Measurements from ENCODE around the gene CDH5. TPM values are rescaled to one million over a fixed set of nuclear protein-coding genes. Genes with fewer than 3 reads are reported as not detected.

Gene CDH5
- total RNA-seq, 1 donor from 2014 or later: not detected

- Mint-ChIP-seq H3K36me3 (no peaks in the 10 kb centered on the region), H3K27me3 (ENCODE audit: insufficient read depth, low read depth) (peaks cover 8% of the 10 kb centered on the region), H3K9me3 (no peaks in the 10 kb centered on the region), H3K4me1 (peaks cover 15% of the 10 kb centered on the region), H3K4me3 (no peak overlapping the region), H3K27ac (no peak overlapping the region)
- Histone ChIP-seq H3K9ac (no peak overlapping the region), H3K36me3 (no peaks in the 10 kb centered on the region), H3K9me3 (ENCODE audit: low read depth) (no peaks in the 10 kb centered on the region), H3K27ac (no peak overlapping the region), H3K4me3 (no peak overlapping the region), H3K4me2 (no peak overlapping the region), H4K20me1 (ENCODE audit: low read depth) (no peaks in the 10 kb centered on the region), H3F3A (ENCODE audit: low read depth) (no peaks in the 10 kb centered on the region), H3K4me1 (no peaks in the 10 kb centered on the region), H3K79me2 (ENCODE audit: low read depth) (no peaks in the 10 kb centered on the region), H2AFZ (replicated peaks) (no peak overlapping the region), H3K27me3 (no peaks in the 10 kb centered on the region)
- DNase-seq (ENCODE audit: low spot score): no peak
- TF ChIP-seq CTCF (IDR thresholded peaks at IDR 0.05): no peak
- no peak for TF ChIP-seq EZH2 (IDR thresholded peaks at IDR 0.05)
- TF ChIP-seq EZH2phosphoT487 (IDR thresholded peaks at IDR 0.05): no peak
Observed at GRCh38 chr16:66322174-66322573, 44.3 kb upstream of the CDH5 start.

- H2AFZ ChIP-seq (replicated peaks): no peak overlapping the region
- no peak overlapping the region for H3K4me3 Mint-ChIP-seq
- peaks cover 4% of the 10 kb centered on the region for H3K27me3 Mint-ChIP-seq (ENCODE audit: insufficient read depth, low read depth)
- H3K27ac Mint-ChIP-seq: no peak overlapping the region
- no peak overlapping the region for H3K9ac ChIP-seq
- no peaks in the 10 kb centered on the region for H3K79me2 ChIP-seq (ENCODE audit: low read depth)
- no peaks in the 10 kb centered on the region for H3K9me3 ChIP-seq (ENCODE audit: low read depth)
- no peaks in the 10 kb centered on the region for H3K36me3 ChIP-seq
- H3K4me3 ChIP-seq: no peak overlapping the region
- no peaks in the 10 kb centered on the region for H3K4me1 ChIP-seq
- TF ChIP-seq CTCF (IDR thresholded peaks at IDR 0.05) (peak; percentile 47), EZH2 (IDR thresholded peaks at IDR 0.05) (no peak), EZH2phosphoT487 (IDR thresholded peaks at IDR 0.05) (no peak)
- H3K4me1 Mint-ChIP-seq: peaks cover 17% of the 10 kb centered on the region
- H3K36me3 Mint-ChIP-seq: no peaks in the 10 kb centered on the region
- H3K27ac ChIP-seq: no peak overlapping the region
- no peaks in the 10 kb centered on the region for H3K9me3 Mint-ChIP-seq
- DNase-seq (ENCODE audit: low spot score): peak; percentile 69
- H3F3A ChIP-seq (ENCODE audit: low read depth): no peaks in the 10 kb centered on the region
- no peaks in the 10 kb centered on the region for H4K20me1 ChIP-seq (ENCODE audit: low read depth)
- H3K4me2 ChIP-seq: no peak overlapping the region
- H3K27me3 ChIP-seq: no peaks in the 10 kb centered on the region
Observed at GRCh38 chr16:66324815-66325515, 41.5 kb upstream of the CDH5 start.

GRCh38 chr16:66325717-66326376, 40.6 kb upstream of the CDH5 start:
- Histone ChIP-seq H3K79me2 (ENCODE audit: low read depth) (no peaks in the 10 kb centered on the region), H3K4me1 (no peaks in the 10 kb centered on the region), H4K20me1 (ENCODE audit: low read depth) (no peaks in the 10 kb centered on the region), H3K4me2 (no peak overlapping the region), H3K36me3 (no peaks in the 10 kb centered on the region), H3K9ac (no peak overlapping the region), H3K27ac (no peak overlapping the region), H3K27me3 (no peaks in the 10 kb centered on the region), H3K9me3 (ENCODE audit: low read depth) (no peaks in the 10 kb centered on the region), H2AFZ (replicated peaks) (no peak overlapping the region), H3F3A (ENCODE audit: low read depth) (no peaks in the 10 kb centered on the region), H3K4me3 (no peak overlapping the region)
- Mint-ChIP-seq H3K36me3 (no peaks in the 10 kb centered on the region), H3K4me1 (peaks cover 17% of the 10 kb centered on the region), H3K27ac (no peak overlapping the region), H3K4me3 (no peak overlapping the region), H3K27me3 (ENCODE audit: insufficient read depth, low read depth) (peaks cover 3% of the 10 kb centered on the region), H3K9me3 (peaks cover 2% of the 10 kb centered on the region)
- TF ChIP-seq CTCF (IDR thresholded peaks at IDR 0.05) (no peak), EZH2phosphoT487 (IDR thresholded peaks at IDR 0.05) (no peak), EZH2 (IDR thresholded peaks at IDR 0.05) (no peak)
- no peak for DNase-seq (ENCODE audit: low spot score)

All from neural progenitor cell (in vitro differentiated cells).